Calu3 (cell line): ENCODE data around the gene GRIN1. TPM values are rescaled to one million over a fixed set of nuclear protein-coding genes. Genes with fewer than 3 reads are reported as not detected.

ENCODE experiments used
- BruUV-seq: library from RNA; stranded (reverse); fragments of 400-500 nt; replicated peaks from 2 replicates; lab custom pipeline; 2021; lab: Mats Ljungman, UMichigan
- CTCF ChIA-PET: fragments of 300-600 bp; sonication (Branson Sonifier 250); formaldehyde crosslinking; loops from one replicate; lab custom pipeline; 2022; ENCODE audit warnings: antibody characterized with exemption; lab: Charles Lee
- DNase-seq: peaks from one replicate; pipeline ENCODE4 v3.0.0; 2022
- H3K27ac Mint-ChIP-seq: one replicate; pipeline ENCODE4 v1.8.0; 2022; ENCODE audit warnings: mixed read lengths; ENCODE audit not compliant: unreplicated experiment
- H3K27me3 Mint-ChIP-seq: one replicate; pipeline ENCODE4 v1.8.0; 2022; ENCODE audit warnings: mixed read lengths; ENCODE audit not compliant: unreplicated experiment
- H3K36me3 Mint-ChIP-seq: one replicate; pipeline ENCODE4 v1.8.0; 2022; ENCODE audit warnings: mild to moderate bottlenecking, moderate library complexity, mixed read lengths; ENCODE audit not compliant: insufficient read depth, unreplicated experiment
- H3K4me1 Mint-ChIP-seq: one replicate; pipeline ENCODE4 v1.8.0; 2022; ENCODE audit warnings: mild to moderate bottlenecking, low read depth, mixed read lengths; ENCODE audit not compliant: unreplicated experiment
- H3K4me3 Mint-ChIP-seq: one replicate; pipeline ENCODE4 v1.8.0; 2022; ENCODE audit warnings: mild to moderate bottlenecking, low read depth, moderate library complexity, mixed read lengths; ENCODE audit not compliant: unreplicated experiment
- H3K9me3 Mint-ChIP-seq: one replicate; pipeline ENCODE4 v1.8.0; 2022; ENCODE audit warnings: low read depth, mixed read lengths; ENCODE audit not compliant: unreplicated experiment
- CTCF ChIP-seq: fragments of 200-600 bp; IDR thresholded peaks from one replicate; pipeline ENCODE4 v1.8.0; 2022; ENCODE audit warnings: antibody characterized with exemption; ENCODE audit not compliant: unreplicated experiment
- intact Hi-C: fragments of 100-400 bp; cut with micrococcal nuclease; formaldehyde crosslinking; loops from one replicate; pipeline ENCODE4 v1.10.0; 2022; ENCODE audit not compliant: unreplicated experiment
- total RNA-seq: library from RNA; stranded (reverse); gene quantifications from 2 replicates; pipeline ENCODE4 v1.2.3, GENCODE V29; 2022

Gene GRIN1
- total RNA-seq, 1 experiment from 2014 or later = 0.54 TPM

GRCh38 chr9:137190315-137190856 is 51.4 kb downstream of the GRIN1 start:
- CTCF ChIA-PET = interaction anchor here (0.6 to 1.9 kb wide), 3 partner anchors 8 to 46 kb away, joined by 3 to 5 read pairs (median 5); no protein-coding TSS in a partner anchor
- intact Hi-C loops = no loop called here
- peak overlapping the region; percentile 98 for H3K4me3 Mint-ChIP-seq
- no peak for DNase-seq
- H3K9me3 Mint-ChIP-seq = no peaks in the 10 kb centered on the region
- H3K27me3 Mint-ChIP-seq = no peaks in the 10 kb centered on the region
- no TSS peak for BruUV-seq
- TF ChIP-seq CTCF = no peak
- peak overlapping the region; percentile 44 for H3K27ac Mint-ChIP-seq
- peaks cover 46% of the 10 kb centered on the region for H3K36me3 Mint-ChIP-seq
- peaks cover 16% of the 10 kb centered on the region for H3K4me1 Mint-ChIP-seq

- CTCF ChIA-PET = no interaction called here
These were observed 52.3 kb downstream of the GRIN1 start for GRCh38 chr9:137191245-137191644.

GRCh38 chr9:137191691-137192447 is 52.9 kb downstream of the GRIN1 start:
- Mint-ChIP-seq H3K4me3 (no peak overlapping the region), H3K36me3 (peaks cover 46% of the 10 kb centered on the region), H3K9me3 (no peaks in the 10 kb centered on the region), H3K27me3 (no peaks in the 10 kb centered on the region), H3K27ac (no peak overlapping the region), H3K4me1 (peaks cover 24% of the 10 kb centered on the region)
- BruUV-seq = no TSS peak
- CTCF ChIA-PET = interaction anchor here (0.6 kb wide), 1 partner anchor 32 kb away, joined by 3 read pairs; no protein-coding TSS in a partner anchor
- intact Hi-C loops = no loop called here
- TF ChIP-seq CTCF = no peak
- no peak for DNase-seq

More at GRCh38 chr9:137191245-137191644, 52.3 kb downstream of the GRIN1 start:
- Mint-ChIP-seq H3K4me3 (peak overlapping the region; percentile 98), H3K4me1 (peaks cover 21% of the 10 kb centered on the region), H3K9me3 (no peaks in the 10 kb centered on the region), H3K36me3 (peaks cover 46% of the 10 kb centered on the region), H3K27ac (no peak overlapping the region), H3K27me3 (no peaks in the 10 kb centered on the region)
- BruUV-seq = no TSS peak
- no peak for DNase-seq
- intact Hi-C loops = no loop called here
- no peak for TF ChIP-seq CTCF

GRCh38 chr9:137192448-137192780 is 53.5 kb downstream of the GRIN1 start:
- Mint-ChIP-seq H3K36me3 (peaks cover 41% of the 10 kb centered on the region), H3K4me3 (no peak overlapping the region), H3K27ac (no peak overlapping the region), H3K9me3 (no peaks in the 10 kb centered on the region), H3K4me1 (peaks cover 29% of the 10 kb centered on the region), H3K27me3 (no peaks in the 10 kb centered on the region)
- TF ChIP-seq CTCF = no peak
- CTCF ChIA-PET = no interaction called here
- no TSS peak for BruUV-seq
- DNase-seq = no peak
- intact Hi-C loops = no loop called here
